ENCODE measurements around the gene NPAS3. TPM values are rescaled to one million over a fixed set of nuclear protein-coding genes. Genes with fewer than 3 reads are reported as not detected.

NPAS3 gene
- total and polyA plus RNA-seq, 2 of the 13 experiments (the other 11 are each of a cell fraction or from before 2014, with no cell fraction given), result not detected

DNA sequence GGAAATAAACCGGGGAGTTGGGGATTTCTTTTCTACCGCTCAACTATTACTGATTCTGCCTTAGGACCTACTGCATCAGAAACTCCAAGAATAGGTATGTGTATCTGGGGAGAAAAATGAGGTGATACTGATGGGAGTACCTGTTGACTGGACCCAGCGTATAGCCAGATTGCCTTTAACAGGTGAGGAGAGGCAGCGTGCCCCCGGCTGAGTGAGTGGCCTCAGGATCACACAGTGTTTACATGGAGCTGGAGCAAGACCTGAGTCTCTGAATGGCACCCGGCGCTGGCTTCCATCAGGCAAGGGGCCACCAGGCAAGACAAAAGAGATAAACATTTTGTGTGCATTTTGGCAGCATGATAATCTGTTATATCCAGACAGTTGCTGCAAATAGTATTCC is 516.0 kb downstream of the NPAS3 start:
- in situ Hi-C loops (cut with HindIII; ENCODE audit: extremely low pct_ligation_motif_present, low pct_unique_long_range_greater_than_20kb), result no loop called here
- DNase-seq (ENCODE audit: low spot score) (no peak), ATAC-seq (peak; percentile 70; the same call in 2 of the 3 replicates), FAIRE-seq (no peak)
- POLR2A ChIA-PET, result no interaction called here
- no TSS peak for BruUV-seq (replicated peaks)
- Histone ChIP-seq H2AFZ (ENCODE audit: low read length) (no peak overlapping the region), H3K9me3 (ENCODE audit: low read length) (no peaks in the 10 kb centered on the region), H3K27ac (ENCODE audit: extremely low read length, insufficient read depth, low read length) (no peak overlapping the region), H3K9ac (ENCODE audit: insufficient read depth, low read depth, low read length) (no peak overlapping the region), H4K20me1 (ENCODE audit: insufficient read depth, low read length) (no peaks in the 10 kb centered on the region), H3K4me2 (ENCODE audit: low read depth, low read length) (no peak overlapping the region), H3K79me2 (ENCODE audit: insufficient read depth, low read length) (no peaks in the 10 kb centered on the region), H3K4me3 (replicated peaks in 1 of 3; ENCODE audit: insufficient read depth in 1 of 3, low read depth in 2 of 3, low read length in 3 of 3) (no peak overlapping the region), H3K4me1 (ENCODE audit: insufficient read depth, low read length) (0 out of 2 replicates have a peak, but pooled peaks cover 6% of the 10 kb centered on the region), H3K36me3 (replicated peaks in 1 of 2; ENCODE audit: control insufficient read depth in 1 of 2, insufficient read depth in 2 of 2, low read length in 2 of 2) (no peaks in the 10 kb centered on the region), H3K27me3 (ENCODE audit: control insufficient read depth in 1 of 2, insufficient read depth in 2 of 2, low read length in 2 of 2) (no peaks in the 10 kb centered on the region)
- 10% methylated on average over 7 of the region's 7 CpGs for WGBS (ENCODE audit: low lambda C conversion rate)
- CTCF ChIA-PET (ENCODE audit: low intra/inter-chr PET ratio, low total read pairs), result no interaction called here
- intact Hi-C loops (cut with micrococcal nuclease; ENCODE audit: unreplicated experiment), result no loop called here
- 0 out of 2 replicates have a peak, but pooled peaks have one; percentile 8 for TF ChIP-seq KAT2B (IDR thresholded peaks at IDR 0.05; ENCODE audit: borderline replicate concordance, low read depth, low read length)
- TF ChIP-seq NCOR1 (IDR thresholded peaks at IDR 0.05; ENCODE audit: borderline replicate concordance, low read length), result no peak
- TF ChIP-seq, protein P1, sequence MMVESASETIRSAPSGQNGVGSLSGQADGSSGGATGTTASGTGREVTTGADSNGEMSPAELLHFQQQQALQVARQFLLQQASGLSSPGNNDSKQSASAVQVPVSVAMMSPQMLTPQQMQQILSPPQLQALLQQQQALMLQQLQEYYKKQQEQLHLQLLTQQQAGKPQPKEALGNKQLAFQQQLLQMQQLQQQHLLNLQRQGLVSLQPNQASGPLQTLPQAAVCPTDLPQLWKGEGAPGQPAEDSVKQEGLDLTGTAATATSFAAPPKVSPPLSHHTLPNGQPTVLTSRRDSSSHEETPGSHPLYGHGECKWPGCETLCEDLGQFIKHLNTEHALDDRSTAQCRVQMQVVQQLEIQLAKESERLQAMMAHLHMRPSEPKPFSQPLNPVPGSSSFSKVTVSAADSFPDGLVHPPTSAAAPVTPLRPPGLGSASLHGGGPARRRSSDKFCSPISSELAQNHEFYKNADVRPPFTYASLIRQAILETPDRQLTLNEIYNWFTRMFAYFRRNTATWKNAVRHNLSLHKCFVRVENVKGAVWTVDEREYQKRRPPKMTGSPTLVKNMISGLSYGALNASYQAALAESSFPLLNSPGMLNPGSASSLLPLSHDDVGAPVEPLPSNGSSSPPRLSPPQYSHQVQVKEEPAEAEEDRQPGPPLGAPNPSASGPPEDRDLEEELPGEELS (CRISPR knock-in tag; IDR thresholded peaks at IDR 0.05), result no peak
- 0 out of 2 replicates have a peak, but pooled peaks have one; percentile 34 for TF ChIP-seq ZNF644 (CRISPR knock-in tag; IDR thresholded peaks at IDR 0.05; ENCODE audit: low read depth)

DNA sequence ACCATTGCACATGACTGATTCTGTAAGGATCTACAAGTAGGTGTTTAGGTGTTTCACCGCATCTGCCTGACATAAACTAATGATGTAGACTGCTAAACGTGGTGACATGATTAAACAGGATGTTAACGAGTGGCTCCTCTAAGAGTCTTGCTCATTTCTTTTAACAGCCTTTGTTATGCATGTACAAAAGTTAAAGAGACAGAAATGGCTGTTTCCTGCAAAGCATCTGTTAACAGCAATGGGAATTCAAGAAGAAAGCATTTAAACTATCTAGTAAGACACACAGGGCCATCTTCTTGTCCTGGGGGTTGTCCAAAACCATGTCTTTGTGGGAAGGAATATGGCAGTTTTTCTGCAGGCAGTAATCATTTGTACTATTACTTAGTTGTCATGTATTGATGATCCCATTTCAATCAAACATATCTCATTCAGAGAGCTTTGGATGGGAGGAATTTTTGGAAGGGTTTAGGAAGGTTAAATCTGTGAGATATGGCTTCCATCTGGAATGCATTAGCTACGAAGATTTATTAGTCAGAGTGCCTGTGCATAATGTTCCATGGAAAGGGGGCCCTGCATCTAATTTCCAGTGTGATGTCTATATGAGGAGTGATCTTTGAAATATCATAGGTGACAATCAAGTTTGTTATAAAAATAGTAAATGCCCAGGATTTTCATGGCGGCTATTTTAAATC is 517.1 kb downstream of the NPAS3 start:
- 0 out of 2 replicates have a peak, but pooled peaks cover 6% of the 10 kb centered on the region for H3K4me1 ChIP-seq (ENCODE audit: insufficient read depth, low read length)
- ChIA-PET CTCF (ENCODE audit: low intra/inter-chr PET ratio, low total read pairs) (no interaction called here), POLR2A (no interaction called here)
- H3K4me3 ChIP-seq (replicated peaks in 1 of 3; ENCODE audit: insufficient read depth in 1 of 3, low read depth in 2 of 3, low read length in 3 of 3), result no peak overlapping the region
- no peaks in the 10 kb centered on the region for H4K20me1 ChIP-seq (ENCODE audit: insufficient read depth, low read length)
- H2AFZ ChIP-seq (ENCODE audit: low read length), result no peak overlapping the region
- H3K79me2 ChIP-seq (ENCODE audit: insufficient read depth, low read length), result no peaks in the 10 kb centered on the region
- intact Hi-C loops (cut with micrococcal nuclease; ENCODE audit: unreplicated experiment), result no loop called here
- no peak for ATAC-seq
- no peak overlapping the region for H3K9ac ChIP-seq (ENCODE audit: insufficient read depth, low read depth, low read length)
- 1% methylated on average over 5 of the region's 5 CpGs for WGBS (ENCODE audit: low lambda C conversion rate)
- no peak for DNase-seq (ENCODE audit: low spot score)
- H3K27me3 ChIP-seq (ENCODE audit: control insufficient read depth in 1 of 2, insufficient read depth in 2 of 2, low read length in 2 of 2), result no peaks in the 10 kb centered on the region
- H3K4me2 ChIP-seq (ENCODE audit: low read depth, low read length), result no peak overlapping the region
- BruUV-seq (replicated peaks), result no TSS peak
- no peaks in the 10 kb centered on the region for H3K36me3 ChIP-seq (replicated peaks in 1 of 2; ENCODE audit: control insufficient read depth in 1 of 2, insufficient read depth in 2 of 2, low read length in 2 of 2)
- no peak overlapping the region for H3K27ac ChIP-seq (ENCODE audit: extremely low read length, insufficient read depth, low read length)
- in situ Hi-C loops (cut with HindIII; ENCODE audit: extremely low pct_ligation_motif_present, low pct_unique_long_range_greater_than_20kb), result no loop called here
- no peaks in the 10 kb centered on the region for H3K9me3 ChIP-seq (ENCODE audit: low read length)
- FAIRE-seq, result no peak
- TF ChIP-seq, protein P2, sequence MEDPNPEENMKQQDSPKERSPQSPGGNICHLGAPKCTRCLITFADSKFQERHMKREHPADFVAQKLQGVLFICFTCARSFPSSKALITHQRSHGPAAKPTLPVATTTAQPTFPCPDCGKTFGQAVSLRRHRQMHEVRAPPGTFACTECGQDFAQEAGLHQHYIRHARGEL (CRISPR knock-in tag; IDR thresholded peaks at IDR 0.05), result no peak
- TF ChIP-seq, protein P3, sequence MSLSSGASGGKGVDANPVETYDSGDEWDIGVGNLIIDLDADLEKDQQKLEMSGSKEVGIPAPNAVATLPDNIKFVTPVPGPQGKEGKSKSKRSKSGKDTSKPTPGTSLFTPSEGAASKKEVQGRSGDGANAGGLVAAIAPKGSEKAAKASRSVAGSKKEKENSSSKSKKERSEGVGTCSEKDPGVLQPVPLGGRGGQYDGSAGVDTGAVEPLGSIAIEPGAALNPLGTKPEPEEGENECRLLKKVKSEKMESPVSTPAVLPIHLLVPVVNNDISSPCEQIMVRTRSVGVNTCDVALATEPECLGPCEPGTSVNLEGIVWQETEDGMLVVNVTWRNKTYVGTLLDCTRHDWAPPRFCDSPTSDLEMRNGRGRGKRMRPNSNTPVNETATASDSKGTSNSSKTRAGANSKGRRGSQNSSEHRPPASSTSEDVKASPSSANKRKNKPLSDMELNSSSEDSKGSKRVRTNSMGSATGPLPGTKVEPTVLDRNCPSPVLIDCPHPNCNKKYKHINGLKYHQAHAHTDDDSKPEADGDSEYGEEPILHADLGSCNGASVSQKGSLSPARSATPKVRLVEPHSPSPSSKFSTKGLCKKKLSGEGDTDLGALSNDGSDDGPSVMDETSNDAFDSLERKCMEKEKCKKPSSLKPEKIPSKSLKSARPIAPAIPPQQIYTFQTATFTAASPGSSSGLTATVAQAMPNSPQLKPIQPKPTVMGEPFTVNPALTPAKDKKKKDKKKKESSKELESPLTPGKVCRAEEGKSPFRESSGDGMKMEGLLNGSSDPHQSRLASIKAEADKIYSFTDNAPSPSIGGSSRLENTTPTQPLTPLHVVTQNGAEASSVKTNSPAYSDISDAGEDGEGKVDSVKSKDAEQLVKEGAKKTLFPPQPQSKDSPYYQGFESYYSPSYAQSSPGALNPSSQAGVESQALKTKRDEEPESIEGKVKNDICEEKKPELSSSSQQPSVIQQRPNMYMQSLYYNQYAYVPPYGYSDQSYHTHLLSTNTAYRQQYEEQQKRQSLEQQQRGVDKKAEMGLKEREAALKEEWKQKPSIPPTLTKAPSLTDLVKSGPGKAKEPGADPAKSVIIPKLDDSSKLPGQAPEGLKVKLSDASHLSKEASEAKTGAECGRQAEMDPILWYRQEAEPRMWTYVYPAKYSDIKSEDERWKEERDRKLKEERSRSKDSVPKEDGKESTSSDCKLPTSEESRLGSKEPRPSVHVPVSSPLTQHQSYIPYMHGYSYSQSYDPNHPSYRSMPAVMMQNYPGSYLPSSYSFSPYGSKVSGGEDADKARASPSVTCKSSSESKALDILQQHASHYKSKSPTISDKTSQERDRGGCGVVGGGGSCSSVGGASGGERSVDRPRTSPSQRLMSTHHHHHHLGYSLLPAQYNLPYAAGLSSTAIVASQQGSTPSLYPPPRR (CRISPR knock-in tag; IDR thresholded peaks at IDR 0.05; ENCODE audit: borderline replicate concordance), result no peak
- TF ChIP-seq MAZ (IDR thresholded peaks at IDR 0.05; ENCODE audit: borderline replicate concordance, low read depth, low read length), result no peak
- no peak for TF ChIP-seq MAZ (CRISPR knock-in tag; IDR thresholded peaks at IDR 0.05; ENCODE audit: low read depth)
- no peak for TF ChIP-seq NBN (conservative IDR thresholded peaks at IDR 0.05)
- TF ChIP-seq RBFOX2 (IDR thresholded peaks at IDR 0.05; ENCODE audit: low read depth, low read length), result no peak
- no peak for TF ChIP-seq PTBP1 (IDR thresholded peaks at IDR 0.05; ENCODE audit: low read depth, low read length, poor library complexity, severe bottlenecking)

Measured in HepG2 (cell line).